HG03378 (cell line): ENCODE measurements around the gene TJP1.
"Not testable (repeated sequence)": the region's sequence is repeated elsewhere in the genome, so short reads cannot be mapped to it uniquely, and the experiment has no call there.

ENCODE experiments used
- ATAC-seq: cut with Tn5 transposase; IDR thresholded peaks from one replicate; pipeline ENCODE4 v1.9.1; 2021; ENCODE audit warnings: mild to moderate bottlenecking, moderate library complexity; ENCODE audit not compliant: unreplicated experiment

The TJP1 gene

DNA sequence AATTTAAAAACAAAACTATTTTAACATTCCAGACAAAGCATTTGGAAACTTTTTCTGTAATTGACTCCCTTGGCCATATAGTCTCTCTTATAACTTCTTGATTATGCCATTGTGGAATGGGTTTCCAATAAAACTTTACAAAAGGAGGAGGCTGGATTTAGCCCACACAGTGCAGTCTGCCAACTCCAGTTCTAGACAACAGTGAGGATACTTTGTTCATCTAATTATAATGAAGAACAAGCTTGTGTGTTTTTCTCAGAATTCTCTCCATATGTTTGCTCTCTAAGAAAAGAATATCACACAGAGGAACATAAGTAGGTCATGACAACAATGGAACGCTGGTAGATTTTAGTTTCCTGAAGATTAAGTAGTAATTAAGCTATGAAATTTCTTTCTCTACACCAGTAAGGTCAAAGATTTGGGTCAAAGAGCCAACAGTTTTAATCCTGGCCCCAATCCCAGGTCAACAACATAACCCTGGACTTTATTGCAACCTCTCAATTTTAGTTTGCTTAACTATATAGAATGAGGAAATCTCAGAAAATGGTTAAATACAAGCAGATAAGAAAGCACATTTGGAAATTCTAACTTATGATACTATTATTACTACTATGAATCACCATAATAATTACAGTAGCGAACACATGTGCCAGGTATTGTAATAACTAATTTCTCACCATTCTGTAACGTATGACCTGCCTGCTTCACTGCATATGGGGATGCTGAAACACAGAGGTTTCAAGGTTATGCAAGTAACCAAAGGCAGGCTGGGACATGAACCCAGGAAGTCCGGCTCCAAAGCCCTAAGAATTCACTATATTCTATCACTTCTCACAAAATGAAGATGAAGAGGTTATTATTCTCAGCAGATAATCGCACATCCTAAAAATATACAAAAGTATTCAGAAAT lies 65.7 kb downstream of the TJP1 start:
- ATAC-seq, result no peak

DNA sequence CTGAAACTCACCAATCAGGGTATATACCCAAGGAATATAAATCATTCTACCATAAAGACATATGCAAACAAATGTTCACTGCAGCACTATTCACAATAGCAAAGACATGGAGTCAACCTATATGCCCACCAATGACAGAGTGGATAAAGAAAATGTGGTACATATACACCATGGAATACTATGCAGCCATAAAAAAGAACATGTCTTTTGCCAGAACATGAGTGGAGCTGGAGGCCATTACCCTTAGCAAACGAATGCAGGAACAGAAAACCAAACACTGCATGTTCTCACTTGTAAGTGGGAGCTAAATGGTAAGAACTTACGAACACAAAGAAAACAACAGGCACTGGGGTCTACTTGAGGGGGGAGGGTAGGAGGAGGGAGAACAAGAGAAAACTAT lies 68.3 kb downstream of the TJP1 start:
- ATAC-seq, result not testable (repeated sequence)

DNA sequence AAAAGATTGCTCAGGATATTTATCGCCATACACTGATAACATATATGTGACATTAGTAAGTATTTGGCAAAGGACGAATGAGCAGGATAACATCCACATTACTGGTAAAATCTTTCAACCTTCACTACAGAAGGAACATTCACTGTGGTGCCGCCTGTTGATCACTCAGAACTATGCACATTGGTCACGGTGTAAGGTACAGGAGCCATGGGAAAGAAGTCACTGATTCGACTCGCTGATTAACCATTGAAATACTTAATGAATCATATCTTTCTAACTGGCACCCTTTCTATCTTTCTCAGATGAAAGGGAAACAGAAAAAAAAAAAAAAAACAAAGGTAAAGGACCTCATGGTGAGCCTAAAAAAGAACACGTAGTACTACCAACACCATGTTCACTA lies 68.8 kb downstream of the TJP1 start:
- no peak for ATAC-seq

DNA sequence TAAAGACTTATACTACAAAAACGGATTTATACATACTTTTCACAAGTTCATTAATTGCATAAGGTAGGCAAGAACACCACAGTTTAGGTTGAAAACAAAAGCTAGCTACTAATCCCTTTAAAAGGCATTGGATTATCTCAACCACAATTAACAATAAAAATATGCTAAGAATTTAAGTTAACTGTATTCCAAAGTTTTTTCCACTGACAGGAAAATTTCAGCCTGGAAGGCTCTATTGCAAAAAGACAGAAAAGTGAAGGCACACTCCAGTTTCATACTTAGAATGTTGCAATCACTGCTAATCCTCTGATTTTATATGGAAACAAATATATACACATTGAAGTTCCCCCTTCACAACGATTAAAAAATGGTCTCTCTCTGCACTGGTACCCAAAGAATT lies 71.5 kb downstream of the TJP1 start:
- no peak for ATAC-seq

DNA sequence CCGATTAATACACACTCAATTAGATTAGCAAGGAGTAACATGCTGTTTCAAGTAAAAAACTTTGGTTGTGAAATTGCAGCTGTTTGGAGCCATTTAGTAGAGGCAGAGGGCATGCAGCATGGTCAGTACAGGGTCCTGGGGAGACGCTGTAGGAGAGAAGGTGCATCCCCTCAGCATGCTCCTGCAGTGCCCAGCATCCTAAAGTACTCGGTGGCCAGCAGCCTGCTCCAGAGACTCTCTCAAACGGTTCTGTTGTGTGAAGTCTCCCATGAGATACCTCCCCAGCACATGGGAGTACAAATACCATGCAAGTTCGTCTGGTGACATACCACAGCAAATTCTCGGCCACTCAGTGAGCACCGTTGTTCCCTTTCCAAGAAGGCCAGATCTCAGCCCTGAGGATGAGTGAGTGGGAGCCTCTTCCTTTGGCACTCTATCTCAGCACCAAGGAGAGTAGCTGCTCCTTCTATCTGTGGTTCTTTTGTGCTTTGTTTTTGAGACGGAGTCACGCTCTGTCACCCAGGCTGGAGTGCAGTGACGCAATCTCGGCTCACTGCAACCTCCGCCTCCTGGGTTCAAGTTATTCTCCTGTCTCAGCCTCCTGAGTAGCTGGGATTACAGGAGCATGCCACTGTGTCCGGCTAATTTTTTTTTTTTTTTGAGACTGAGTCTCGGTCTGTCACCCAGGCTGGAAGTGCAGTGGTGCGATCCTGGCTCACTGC lies 72.7 kb downstream of the TJP1 start:
- no peak for ATAC-seq

DNA sequence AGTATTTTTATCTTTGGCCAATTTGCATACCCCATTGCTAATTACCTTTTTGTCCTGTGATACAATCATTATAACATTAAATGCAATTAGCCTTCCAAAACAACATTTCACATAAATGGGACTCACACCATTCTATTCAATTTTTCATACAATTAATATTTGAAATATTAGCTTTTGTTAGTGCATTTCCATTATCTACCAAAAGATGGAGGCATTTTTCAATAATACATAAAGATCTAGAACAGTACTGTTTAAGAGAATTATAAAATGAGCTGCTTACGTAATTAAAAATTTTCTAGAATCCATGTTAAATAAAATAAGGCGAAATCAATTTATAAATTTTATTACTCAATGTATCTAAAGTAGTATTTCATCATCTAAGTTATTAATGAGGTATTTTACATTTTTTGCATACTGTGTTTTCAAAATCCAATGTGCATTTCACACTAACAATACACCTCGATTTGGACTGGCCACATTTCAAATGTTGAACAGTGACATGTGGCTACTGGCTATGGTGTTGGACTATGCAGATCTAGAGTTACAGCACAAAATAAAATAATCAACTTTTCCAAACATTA lies 74.3 kb downstream of the TJP1 start:
- ATAC-seq, result no peak

DNA sequence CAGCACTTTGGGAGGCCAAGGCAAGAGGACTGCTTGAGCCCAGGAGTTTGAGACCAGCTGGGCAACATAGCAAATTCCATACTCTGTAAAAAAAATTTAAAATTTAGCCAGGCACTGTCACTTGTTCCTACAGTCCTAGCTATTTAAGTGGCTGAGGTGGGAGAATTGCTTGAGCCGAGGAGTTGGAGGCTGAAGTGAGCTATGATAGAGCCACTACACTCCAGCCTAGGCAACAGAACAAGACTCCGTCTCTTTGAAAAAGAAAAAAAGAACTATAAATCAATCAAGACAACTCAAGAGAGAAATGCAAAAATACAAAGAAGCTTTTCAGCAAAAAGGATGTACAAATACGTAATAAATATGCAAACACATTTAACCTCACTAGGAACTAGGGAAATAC lies 78.8 kb downstream of the TJP1 start:
- ATAC-seq, result no peak

DNA sequence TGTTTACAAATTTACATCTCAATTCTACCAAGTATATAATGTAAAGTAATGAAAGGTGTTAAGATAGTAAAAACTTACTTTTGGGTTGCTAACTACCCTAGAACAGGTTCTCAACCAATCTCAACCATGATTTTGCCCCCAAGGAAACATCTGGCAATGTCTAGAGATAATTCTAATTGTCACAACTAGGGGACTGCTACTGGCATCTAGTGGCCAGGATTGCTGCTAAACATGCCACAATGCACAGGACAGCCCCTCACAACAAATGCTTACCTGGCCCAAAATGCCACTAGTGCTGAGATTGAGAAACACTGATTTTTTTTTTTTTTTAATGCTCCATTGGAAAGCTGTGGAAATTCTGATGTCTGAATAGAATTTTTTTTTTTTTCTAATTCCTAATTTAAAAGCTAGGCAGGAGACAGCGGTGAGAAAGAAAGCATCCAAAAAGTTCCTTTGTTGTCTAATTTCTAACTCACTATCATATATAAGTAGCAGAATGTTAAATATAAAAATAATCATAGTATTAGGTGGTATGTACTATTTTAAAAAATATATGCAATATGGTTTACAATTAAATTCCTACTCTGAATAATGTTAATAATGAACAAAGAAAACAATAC lies 81.5 kb downstream of the TJP1 start:
- no peak for ATAC-seq

DNA sequence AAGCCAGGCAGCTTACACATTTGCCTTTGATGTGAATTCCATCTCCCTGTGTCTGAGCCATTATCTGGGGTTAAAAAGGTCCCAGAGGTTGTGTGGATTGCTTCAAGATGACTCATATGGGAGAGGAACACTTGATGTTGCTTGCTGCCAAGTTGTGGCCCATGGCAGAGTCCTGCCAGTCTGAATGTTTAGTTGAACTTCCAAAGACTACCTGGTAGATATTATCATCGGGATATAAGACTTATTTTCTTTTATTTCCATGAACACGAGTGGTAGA lies 85.6 kb downstream of the TJP1 start:
- ATAC-seq, result no peak

DNA sequence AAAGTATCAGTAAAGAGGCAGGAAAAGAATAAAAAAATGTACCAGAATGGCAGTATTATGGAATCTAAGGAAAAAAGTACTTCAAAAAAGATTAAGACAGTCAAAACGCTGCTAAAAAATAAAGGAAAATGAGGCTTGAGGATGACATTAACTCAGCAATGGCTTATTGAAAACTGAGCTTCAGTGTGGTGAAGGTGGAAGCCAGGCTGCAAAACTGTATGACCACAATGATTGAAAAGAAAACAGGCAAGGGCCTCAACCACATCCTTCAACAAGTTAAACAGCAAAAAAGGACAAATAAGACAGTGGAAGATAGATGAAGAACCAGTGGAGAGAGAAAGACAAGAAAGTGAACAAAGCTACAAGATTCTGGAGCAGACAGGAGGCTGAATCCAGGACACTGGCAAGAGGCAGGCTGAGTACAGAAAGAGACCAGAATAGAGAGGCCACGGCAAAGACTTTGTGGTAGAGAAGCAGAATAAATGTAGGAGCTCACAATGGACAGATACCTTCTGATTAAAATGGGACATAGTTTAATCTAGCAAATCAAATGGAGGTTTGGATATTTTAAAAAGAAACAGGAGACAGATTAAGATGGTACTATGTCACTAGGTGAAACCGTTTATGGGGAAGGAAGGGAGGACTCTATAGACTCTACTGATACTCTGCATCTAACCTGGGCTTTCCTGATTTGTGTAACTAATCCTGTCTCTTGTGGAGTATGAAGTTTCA lies 86.1 kb downstream of the TJP1 start:
- ATAC-seq, result peak; percentile 77

DNA sequence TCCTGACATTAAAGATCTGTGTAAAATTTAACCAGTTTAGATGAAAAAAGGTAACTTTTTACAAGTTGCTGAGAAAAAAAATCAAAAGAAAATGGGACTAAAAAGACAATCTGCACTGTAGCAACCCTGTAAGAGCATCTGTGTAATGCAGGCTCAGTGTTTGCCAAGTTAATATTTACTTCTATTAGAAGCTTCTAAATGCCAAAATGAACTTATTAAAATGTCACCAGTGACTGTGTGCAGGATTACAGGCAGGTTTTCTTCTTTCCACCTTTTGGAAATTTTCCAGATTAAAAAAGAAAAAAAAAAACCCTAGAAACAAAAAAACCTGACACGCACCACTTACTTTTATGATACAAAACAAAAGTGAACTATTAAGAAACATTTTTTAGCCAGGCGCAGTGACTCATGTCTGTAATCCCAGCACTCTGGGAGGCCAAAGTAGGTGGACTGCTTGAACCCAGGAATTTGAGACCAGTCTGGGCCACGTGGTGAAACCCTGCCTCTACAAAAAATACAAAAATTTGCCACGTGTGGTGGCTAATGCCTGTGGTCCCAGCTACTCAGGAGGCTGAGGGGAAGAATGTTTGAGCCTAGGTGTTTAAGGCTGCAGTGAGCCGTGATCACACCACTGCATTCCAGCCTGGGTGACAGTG lies 87.2 kb downstream of the TJP1 start:
- ATAC-seq, result peak; percentile 46

DNA sequence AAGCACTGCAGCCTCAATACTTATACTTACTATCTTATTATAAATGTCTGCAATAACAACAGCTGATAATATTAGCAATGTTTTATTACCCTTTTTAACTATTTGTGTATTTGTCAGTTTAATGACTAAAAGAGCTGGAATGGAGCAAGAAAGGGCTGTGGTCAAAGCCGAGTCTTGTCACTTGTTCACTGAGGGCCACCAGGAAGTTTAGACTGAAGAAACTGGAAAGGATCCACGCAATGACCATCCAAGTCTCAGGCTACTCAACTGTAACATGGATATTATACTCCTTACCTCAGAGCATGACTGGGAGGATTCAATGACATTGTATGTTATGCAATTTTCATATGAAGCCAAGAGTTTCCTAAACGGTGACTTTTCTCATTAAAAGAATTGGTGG lies 90.4 kb downstream of the TJP1 start:
- ATAC-seq, result no peak

DNA sequence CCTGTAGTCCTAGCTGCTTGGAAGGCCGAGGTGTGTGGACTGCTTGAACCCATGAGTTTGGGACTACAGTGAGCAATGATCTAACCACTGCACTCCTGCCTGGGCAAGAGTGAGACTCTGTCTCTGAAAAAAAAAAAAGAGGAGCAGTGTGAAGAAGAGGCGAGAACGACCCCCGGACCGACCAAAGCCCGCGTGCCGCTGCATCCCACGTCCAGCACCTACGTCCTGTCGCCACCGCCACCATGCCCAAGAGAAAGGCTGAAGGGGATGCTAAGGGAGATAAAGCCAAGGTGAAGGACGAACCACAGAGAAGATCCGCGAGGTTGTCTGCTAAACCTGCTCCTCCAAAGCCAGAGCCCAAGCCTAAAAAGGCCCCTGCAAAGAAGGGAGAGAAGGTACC lies 91.8 kb downstream of the TJP1 start:
- not testable (repeated sequence) for ATAC-seq

DNA sequence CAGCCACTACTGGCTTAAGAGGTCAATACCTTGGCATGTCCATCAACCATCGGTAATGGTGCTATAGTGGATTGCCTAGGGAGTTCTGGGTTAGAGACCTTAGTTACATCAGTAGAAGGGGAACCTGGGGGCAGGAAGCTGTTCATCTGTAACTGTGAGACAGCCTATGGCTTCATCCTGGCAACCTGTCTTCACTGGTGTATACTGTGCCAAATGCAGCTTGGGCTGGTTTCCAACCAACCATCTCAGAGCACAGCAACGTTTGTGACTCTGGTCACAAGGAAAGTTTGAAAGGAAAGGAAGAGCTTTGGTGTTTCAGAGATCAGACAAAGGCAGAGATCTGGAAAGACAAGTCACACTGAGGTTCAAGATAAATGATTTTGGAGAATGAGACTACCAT lies 93.8 kb downstream of the TJP1 start:
- ATAC-seq, result no peak

DNA sequence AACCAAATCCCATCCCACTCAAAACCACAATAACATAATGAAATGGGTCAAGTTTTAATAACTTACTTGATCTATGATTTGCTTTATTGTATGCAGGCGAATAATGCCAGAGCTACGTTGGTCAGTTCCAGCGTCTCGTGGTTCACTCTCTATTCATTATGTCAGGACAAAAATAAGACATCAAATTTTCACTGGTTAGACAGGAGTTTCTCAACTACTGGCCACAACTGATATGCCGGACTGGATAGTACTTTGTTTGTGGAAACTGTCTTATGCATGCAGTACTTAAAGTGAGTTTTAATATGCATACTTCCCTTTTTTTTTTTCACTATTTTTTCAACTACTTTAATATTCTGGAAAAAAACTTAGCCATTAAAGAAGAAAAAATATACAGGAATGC lies 94.4 kb downstream of the TJP1 start:
- ATAC-seq, result no peak

DNA sequence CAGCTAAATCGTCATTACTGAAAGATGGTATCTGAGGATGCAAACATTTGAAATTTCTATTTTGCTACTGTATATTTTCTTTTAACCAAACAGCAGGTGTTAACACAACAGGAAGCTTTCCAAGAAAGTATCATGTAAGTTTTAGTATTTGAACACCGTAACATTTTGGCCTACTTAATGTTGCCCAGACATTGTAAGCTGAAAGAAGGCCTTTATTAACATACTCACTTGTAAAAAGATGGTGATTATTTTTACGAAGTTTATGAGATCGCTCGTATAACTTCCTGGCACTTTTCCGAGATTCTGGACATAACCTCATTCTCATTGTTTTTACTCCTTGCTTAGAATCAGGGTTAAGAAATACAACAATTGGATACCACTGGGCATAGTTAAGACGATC lies 95.7 kb downstream of the TJP1 start:
- ATAC-seq, result no peak

DNA sequence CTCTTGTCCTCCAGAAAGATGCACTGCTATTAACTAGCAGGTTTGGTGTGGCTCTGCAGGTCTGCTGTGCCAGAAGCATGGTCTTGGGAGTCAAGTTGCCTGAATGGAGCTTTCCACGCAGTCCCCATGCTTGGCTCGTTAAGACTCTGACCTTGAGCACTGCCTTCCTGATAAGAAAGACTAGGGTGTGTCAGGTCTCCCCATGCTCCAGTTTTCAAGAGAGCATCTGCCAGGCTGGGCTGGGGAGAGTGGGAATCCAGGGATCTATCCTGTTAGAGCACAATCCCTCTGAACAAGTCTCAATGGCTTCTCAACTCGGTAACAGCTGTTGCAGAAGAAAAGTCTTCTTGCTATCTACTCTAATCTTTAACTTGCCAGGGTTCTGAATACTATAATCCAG lies 98.2 kb downstream of the TJP1 start:
- no peak for ATAC-seq

DNA sequence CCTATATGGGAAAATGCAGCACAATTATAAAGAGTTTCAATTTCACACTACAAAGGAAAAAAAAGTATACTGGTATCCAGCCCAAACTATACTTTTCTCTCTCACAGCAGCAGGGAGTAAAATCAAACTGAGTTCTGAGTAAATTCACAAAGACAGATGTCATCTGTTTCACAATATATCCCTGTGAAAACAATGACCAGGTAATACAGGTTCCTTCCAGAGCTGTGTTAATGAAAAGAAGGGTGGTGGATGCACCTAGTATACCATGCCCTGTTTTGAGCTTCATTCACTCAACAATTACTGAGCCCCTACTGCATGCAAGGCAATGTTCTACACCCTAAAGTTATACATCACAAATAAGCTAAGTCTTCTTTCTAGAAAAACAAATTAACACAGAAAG lies 108.5 kb downstream of the TJP1 start:
- no peak for ATAC-seq

DNA sequence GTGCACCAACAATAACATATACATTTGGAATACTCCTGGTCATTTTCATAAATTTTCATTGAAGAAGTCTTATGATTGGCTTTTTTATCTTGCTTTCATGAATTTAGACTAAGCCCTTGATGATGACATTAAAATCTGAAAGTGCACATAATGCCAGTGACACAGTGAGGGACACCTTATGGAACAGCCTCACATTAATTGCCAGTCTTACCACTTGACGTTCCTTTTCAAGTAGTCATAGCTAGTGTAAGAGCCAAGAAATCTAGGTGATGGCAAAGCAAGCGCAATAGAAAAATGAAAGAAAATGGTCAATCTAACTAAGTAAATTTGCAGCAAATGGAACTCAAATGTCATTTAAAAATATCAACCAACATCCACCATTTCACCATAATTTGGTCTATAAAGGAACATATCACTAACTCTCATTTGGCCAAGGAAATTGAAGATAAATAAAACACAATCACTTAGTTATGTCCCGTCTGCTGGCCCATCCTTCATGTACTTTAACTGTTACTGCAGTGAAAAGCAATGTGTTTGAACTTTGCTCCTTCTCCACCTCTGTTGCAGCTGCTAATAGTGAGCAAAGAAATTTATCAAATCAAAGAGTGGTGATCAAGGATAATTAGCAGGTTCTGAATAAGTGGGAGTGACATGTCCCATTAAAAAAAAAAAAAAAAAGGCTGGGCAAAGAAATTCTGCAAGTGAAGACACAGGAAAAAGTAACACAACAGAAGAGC lies 110.0 kb downstream of the TJP1 start:
- ATAC-seq, result no peak

DNA sequence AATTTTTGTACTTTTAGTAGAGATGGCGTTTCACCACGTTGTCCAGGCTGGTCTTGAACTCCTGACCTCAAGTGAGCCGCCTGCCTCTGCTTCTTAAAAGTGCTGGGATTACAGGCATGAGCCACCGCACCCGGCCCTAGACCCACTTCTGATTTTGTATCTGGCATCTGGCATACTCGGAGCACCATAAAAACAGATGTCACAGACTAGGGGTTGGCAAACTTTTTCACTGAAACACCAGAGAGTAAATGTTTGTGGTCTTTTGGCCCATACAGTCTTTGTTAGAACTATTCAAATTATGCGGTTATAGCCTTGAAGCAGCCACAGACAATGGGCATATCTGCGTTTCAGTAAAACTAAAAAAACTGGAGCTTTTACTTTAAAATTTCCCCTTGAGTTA lies 110.7 kb downstream of the TJP1 start:
- ATAC-seq, result no peak
